ENCODE data around the gene ACOX3.

Gene ACOX3

DNA sequence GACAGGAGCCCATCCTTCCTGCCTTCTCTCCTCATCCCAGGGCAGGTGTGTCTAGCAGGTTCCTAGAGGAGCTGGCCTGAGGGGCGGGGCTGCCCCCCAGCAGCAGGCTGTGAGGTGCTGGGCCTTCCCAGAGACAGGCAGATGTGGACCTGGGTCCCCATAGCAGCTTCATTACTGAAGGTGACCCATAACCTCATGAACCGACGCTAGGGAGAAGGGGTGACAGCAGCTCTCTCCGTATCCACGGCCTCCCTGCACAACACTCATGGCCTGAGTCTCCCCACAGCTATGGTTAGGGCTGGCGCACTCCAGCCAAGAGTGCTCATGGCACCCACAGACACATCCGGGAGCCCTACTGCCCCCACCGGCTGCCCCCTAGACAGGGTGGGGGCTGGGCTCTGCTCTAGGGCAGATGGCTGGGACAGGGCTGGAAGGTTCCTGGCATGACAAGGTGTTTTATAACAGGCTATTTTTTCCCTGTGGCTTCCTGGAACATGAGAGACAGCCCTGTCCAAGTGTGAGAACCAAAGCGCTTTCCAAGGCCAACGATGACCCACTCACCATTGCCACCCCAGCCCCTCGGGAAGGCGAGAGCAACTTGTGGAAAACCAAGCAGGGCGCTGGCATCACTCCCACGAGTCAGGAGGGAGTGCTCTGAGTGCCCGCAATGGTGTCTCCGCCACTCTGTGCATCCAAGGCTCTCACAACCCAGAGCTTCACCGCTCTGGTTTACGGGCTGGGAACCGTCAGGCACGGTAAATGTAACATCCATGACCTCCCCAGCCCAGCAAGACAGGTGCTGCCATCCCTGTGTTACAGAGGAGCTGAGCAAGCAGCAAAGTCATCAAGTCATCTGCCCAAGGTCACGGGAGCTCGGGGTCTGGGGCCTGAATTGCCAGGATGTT is 59.8 kb downstream of the ACOX3 start:
- ChIA-PET CTCF (interaction anchor here (0.6 to 1.0 kb wide), 2 partner anchors 115 to 180 kb away, joined by 3 to 5 read pairs; no protein-coding TSS in a partner anchor), POLR2A (interaction anchor here (0.7 kb wide), 1 partner anchor 101 kb away, joined by 4 read pairs; no protein-coding TSS in a partner anchor)
- Histone ChIP-seq H3K4me3 (ENCODE audit: low read depth, low read length) (no peak overlapping the region), H3K36me3 (ENCODE audit: control insufficient read depth in 2 of 2, insufficient read depth in 1 of 2, low read length in 2 of 2) (peaks cover 0 to 2% of the 10 kb centered on the region in 2 experiments; a peak in 1 of 3 replicates), H3K9me3 (ENCODE audit: control insufficient read depth, insufficient read depth, low read depth, low read length) (no peaks in the 10 kb centered on the region), H3K27ac (ENCODE audit: extremely low read depth, low read depth, low read length) (no peak overlapping the region), H3K4me1 (ENCODE audit: control insufficient read depth, insufficient read depth, low read length) (no peaks in the 10 kb centered on the region)
- TF ChIP-seq ZNF510 (tag by site-specific recombination; IDR thresholded peaks at IDR 0.05; ENCODE audit: insufficient replicate concordance) = no peak
- no peak for TF ChIP-seq ZNF664 (tag by site-specific recombination; IDR thresholded peaks at IDR 0.05)
- TF ChIP-seq ZSCAN30 (tag by site-specific recombination; IDR thresholded peaks at IDR 0.05) = no peak
- no peak for TF ChIP-seq ZNF549 (tag by site-specific recombination; IDR thresholded peaks at IDR 0.05)
- TF ChIP-seq MZF1 (tag by site-specific recombination; IDR thresholded peaks at IDR 0.05; ENCODE audit: borderline replicate concordance) = no peak
- TF ChIP-seq ZNF169 (tag by site-specific recombination; IDR thresholded peaks at IDR 0.05) = no peak
- no peak for TF ChIP-seq ZNF311 (tag by site-specific recombination; IDR thresholded peaks at IDR 0.05; ENCODE audit: borderline replicate concordance)
- no peak for TF ChIP-seq ZNF19 (tag by site-specific recombination; IDR thresholded peaks at IDR 0.05; ENCODE audit: low read depth)
- TF ChIP-seq ZNF146 (tag by site-specific recombination; IDR thresholded peaks at IDR 0.05) = no peak
- TF ChIP-seq, protein P1, sequence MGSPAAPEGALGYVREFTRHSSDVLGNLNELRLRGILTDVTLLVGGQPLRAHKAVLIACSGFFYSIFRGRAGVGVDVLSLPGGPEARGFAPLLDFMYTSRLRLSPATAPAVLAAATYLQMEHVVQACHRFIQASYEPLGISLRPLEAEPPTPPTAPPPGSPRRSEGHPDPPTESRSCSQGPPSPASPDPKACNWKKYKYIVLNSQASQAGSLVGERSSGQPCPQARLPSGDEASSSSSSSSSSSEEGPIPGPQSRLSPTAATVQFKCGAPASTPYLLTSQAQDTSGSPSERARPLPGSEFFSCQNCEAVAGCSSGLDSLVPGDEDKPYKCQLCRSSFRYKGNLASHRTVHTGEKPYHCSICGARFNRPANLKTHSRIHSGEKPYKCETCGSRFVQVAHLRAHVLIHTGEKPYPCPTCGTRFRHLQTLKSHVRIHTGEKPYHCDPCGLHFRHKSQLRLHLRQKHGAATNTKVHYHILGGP (tag by site-specific recombination; IDR thresholded peaks at IDR 0.05) = no peak
- no peak for TF ChIP-seq ZBTB21 (tag by site-specific recombination; IDR thresholded peaks at IDR 0.05)
- TF ChIP-seq ZNF514 (tag by site-specific recombination; IDR thresholded peaks at IDR 0.05) = no peak

DNA sequence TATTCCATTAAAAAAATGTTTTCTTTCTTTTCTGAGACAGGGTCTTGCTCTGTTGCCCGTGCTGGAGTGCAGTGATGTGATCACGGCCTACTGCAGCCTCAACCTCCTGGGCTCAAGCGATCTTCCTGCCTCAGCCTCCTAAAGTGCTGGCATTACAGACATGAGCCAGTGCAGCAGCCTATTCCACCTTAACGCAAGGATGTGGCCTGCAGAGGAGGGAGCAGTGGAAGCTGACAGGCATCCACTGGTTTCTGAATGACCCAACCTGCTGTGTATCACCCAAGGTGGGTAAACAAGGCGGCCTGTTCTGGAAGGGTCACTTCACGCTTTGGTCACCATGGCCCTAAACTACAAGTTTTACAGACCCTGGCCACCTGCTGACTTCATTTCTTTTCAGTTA is 60.8 kb downstream of the ACOX3 start:
- H3K36me3 ChIP-seq (ENCODE audit: control insufficient read depth in 2 of 2, insufficient read depth in 1 of 2, low read length in 2 of 2) = no peaks in the 10 kb centered on the region
- TF ChIP-seq ZNF157 (tag by site-specific recombination; IDR thresholded peaks at IDR 0.05) (no peak), ZNF266 (tag by site-specific recombination; IDR thresholded peaks at IDR 0.05; ENCODE audit: low read depth) (no peak), ZBTB17 (tag by site-specific recombination; IDR thresholded peaks at IDR 0.05) (no peak), MEIS1 (CRISPR knock-in tag; IDR thresholded peaks at IDR 0.05; ENCODE audit: borderline replicate concordance) (no peak), WT1 (tag by site-specific recombination; IDR thresholded peaks at IDR 0.05) (no peak)
- TF ChIP-seq, protein P1 (tag by site-specific recombination; IDR thresholded peaks at IDR 0.05) = no peak
- TF ChIP-seq, protein P2, sequence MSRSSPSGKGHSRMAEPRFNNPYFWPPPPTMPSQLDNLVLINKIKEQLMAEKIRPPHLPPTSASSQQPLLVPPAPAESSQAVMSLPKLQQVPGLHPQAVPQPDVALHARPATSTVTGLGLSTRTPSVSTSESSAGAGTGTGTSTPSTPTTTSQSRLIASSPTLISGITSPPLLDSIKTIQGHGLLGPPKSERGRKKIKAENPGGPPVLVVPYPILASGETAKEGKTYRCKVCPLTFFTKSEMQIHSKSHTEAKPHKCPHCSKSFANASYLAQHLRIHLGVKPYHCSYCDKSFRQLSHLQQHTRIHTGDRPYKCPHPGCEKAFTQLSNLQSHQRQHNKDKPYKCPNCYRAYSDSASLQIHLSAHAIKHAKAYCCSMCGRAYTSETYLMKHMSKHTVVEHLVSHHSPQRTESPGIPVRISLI (tag by site-specific recombination; IDR thresholded peaks at IDR 0.05) = no peak
- H3K9me3 ChIP-seq (ENCODE audit: control insufficient read depth, insufficient read depth, low read depth, low read length) = no peaks in the 10 kb centered on the region
- no peak overlapping the region for H3K4me3 ChIP-seq (ENCODE audit: low read depth, low read length)
- ChIA-PET POLR2A (interaction anchor here (0.7 kb wide), 1 partner anchor 100 kb away, joined by 4 read pairs; no protein-coding TSS in a partner anchor), CTCF (interaction anchor here (0.6 to 0.9 kb wide), 2 partner anchors 23 to 38 kb away, joined by 3 read pairs; no protein-coding TSS in a partner anchor)
- H3K27ac ChIP-seq (ENCODE audit: extremely low read depth, low read depth, low read length) = no peak overlapping the region
- no peaks in the 10 kb centered on the region for H3K4me1 ChIP-seq (ENCODE audit: control insufficient read depth, insufficient read depth, low read length)
